Activated CD8-positive, alpha-beta memory T cell treated with anti-CD3 and anti-CD28 coated beads, Interleukin-2, amount 50 U/mL, for 1 hour (primary cell): ENCODE results near the gene ANKRD17.
"Not testable (repeated sequence)": the region's sequence is repeated elsewhere in the genome, so short reads cannot be mapped to it uniquely, and the experiment has no call there.

Experiments
- DNase-seq: peaks from one replicate; pipeline ENCODE4 v3.0.0-alpha.2; 2020; ENCODE audit errors: extremely low read depth

The ANKRD17 gene

DNA sequence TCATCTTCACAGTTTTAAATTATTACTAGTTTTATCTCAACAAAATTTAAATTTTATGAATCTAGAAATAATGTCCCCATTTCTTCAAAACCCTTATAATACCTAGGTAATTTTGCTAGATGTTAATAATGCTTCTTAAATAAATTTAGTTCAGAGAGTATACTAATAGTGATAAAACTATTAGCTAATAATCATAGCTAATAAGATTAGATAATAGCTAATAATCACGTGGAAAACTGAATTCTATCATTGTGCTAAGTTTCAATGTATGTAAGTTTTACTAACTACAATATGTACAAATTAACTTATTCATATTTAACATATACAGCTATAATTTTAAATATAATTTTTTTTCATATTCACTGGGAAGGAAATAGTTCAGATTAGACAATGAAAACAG lies 10.2 kb downstream of the ANKRD17 start:
- DNase-seq, result no peak

DNA sequence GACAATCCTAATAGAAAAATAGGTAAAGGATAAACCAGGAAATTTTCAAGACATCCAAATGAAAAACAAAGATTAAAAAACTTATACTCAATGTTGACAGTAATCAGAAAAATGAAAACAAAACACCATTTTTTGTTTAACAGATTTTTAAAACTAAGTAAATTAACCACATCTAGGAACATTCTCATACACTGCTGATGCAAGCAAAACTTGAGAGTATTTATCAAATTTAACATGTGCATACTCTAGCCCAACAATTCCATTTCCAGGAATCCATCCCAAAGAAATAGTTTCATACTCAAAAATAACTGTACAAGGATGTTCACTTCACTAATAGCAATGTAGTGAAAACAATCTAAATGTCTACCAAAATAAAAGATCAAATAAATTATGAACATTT lies 11.5 kb downstream of the ANKRD17 start:
- DNase-seq, result no peak

DNA sequence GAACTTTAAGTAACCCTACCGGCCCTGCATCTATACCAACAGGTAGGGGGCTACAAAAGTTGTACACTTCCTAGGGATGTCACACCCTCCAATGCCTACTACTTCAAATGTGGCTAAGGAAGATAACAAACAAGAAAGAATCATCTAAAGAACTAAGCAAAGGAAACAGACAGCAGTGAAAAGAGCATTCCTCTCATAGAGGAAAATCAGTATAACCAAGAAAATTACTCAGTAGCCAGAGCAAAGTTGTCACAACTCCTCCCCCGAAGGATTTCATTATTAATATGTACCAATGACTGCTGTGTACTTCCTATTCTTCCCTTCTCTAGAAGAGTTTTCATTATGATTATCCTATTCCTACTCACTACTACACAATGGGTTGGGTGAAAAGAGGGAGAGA lies 12.6 kb downstream of the ANKRD17 start:
- DNase-seq, result no peak

DNA sequence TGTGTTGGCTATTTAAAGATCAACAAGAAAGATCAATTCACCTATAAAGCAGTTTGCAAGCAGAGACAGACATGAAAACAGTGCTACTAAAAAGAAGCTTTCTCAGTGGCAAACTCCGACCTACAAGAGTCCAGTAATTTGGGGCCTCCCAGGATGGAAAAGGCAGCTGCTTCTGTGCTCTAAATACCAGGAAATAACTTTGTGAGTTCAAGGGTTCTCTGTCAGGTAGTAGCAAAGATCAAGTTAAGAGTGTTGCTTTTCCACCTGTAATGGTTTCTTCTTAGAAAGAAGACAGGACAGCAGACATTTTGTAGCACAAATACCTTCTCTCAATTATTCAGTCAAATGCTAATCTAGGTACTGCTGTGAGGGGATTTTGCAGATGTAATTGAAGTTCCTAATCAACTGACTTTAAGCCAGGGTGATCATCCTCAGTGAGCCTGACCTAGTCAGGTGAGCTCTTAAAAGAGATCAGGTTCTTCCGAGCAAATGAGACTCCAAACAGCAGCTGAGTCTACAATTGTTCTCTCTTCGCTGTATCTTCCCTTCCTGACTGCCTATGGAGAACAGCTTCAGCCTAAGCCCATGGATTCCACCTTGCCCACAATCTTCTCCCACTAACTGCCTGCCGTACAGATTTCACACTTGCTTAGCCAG lies 13.5 kb downstream of the ANKRD17 start:
- DNase-seq, result no peak

DNA sequence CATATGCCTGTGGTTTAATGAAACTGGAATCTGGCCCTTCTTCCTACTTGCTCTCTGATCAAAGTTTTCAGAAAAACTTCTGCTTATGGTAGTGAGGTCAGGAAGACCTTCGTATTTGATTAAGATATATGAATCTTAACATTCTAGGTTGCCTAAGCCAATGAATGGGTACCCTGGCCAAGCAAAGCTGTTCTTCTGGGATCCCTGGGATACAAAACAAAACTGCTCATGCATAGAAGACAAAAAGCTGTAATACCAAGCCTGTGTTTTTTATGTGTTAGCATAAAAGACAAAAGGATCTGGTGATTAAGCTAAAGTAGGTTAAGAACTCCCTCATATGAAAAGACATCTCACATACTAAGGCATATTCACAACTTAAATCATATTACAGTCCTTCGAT lies 21.6 kb downstream of the ANKRD17 start:
- no peak for DNase-seq

DNA sequence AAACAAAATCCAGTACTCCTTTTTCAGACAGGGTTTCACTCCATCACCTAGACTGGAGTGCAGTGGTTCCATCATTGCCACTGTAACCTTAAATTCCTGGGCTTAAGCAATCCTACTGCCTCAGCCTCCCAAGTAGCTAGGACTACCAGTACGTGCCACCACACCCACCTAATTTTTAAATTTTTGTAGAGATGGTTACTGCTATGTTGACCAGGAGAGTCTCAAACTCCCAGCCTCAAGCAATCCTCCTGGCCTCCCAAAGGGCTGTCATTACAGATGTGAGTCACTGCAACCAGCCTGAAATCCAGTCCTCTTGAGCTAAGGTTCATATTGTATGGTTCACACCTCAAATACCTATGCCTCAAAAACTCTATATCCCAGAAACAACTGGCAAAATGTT lies 22.4 kb downstream of the ANKRD17 start:
- no peak for DNase-seq

DNA sequence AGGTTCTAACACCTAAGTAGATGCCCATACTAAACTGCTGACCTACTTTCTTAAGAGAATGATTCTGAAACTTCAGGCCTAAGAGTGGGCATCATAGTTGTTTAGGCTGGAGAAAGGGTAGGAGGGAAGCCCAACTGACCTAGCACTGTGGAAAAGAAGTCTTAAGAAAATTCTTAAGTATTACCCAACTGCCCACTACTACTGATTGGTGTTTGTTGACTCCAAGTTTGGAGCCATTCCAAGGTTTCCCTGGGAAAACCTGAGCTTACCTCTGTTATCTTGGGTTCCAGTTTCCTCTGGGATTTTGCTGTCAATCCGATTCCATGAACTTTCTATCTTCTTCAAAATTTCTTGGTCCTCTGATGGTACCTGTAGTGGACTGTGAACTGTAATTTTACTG lies 23.9 kb downstream of the ANKRD17 start:
- DNase-seq, result no peak

DNA sequence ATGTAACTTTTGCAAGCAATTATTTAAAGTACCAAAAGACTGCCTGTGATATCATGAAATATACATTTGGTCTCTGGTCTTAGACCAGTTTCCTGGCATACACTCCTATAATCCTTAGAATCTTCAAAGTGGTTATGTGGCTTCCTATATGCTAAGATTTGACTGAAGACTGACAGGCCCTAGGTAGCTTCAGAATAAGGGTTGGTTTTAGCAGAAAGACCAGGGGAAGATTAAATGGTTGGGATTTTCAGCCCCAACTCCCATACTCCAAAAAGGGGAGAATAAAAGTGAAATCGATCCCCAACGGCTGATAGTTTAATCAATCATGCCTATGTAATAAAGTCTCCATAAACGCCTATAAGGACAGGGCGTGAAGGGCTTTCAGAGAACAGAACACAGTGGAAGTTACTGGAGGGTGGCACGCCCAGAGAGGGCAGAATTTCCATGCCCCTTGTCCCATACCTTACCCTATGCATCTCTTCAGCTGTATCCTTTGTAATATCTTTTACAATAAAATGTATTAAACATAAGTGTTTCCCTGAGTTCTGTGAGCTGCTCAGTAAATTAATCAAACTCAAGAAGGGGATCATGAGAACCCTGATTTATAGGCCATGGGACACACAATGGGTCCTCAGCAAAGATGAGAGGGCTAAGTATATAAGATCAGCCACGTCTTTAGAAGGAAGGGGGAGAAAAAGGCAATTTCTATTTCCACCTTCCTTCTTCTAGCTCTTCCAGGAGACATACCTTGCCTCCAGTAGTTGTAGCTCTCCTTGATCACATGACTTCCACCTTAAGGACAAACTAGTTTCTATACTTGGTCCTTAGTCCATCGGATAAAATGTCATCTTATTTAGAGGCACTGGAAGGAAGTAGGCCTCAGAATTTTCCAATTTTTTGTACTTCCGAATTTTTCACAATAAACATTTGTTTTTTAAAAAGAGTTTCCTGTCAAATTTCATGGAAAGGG lies 26.8 kb downstream of the ANKRD17 start:
- DNase-seq, result no peak

DNA sequence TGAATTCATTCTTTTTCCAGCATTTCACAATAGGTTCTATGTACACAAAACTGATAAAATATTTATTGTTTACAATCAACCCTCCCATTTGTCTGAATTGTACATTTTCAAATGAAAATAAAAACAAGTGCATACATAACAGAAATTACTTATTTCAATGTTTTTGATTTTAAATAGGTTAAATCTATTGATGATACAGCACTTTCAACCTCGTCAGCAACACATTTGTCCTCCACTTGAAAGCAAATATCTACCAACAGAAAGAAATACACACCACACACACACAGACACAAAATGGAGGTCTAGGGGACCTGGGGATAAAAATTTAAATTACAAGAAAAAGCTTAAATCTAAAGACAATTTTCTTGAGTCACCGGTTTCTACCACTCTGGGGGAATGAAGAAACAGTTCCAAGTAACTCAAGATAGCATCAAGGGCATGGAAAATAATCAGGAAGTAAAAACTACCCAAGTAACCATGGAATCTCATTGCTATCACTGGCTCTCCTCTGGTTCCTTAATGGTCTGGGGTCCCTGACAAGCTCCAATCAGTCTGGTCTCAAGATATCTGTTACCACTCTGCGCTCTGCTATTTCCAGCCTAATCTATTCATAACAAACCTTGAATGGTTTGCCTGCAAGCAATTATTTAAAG lies 27.6 kb downstream of the ANKRD17 start:
- DNase-seq, result no peak

DNA sequence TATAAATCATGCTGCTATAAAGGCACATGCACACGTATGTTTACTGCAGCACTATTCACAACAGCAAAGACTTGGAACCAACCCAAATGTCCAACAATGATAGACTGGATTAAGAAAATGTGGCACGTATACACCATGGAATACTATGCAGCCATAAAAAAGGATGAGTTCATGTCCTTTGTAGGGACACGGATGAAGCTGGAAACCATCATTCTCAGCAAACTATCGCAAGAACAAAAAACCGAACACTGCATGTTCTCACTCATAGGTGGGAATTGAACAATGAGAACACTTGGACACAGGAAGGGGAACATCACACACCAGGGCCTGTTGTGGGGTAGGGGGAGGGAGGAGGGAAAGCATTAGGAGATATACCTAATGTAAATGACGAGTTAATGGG lies 29.8 kb downstream of the ANKRD17 start:
- not testable (repeated sequence) for DNase-seq

DNA sequence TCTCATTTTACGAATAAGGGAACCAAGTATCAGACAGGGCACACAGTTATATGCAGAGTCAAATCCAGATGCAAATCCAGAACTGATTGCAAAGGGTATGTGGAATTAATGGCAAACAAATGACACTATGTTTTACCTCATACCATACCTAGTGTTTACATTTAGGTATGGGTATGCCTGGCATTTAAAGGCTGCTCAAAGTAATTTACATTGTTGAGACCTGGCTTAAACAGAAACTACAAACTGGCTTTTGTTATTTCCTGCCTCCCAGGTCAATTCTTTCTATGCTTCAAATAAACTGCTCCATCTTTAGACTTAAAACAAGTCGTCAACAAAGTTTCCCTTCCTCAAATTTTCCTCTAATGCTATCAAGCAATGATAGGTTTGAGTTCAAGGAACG lies 33.7 kb downstream of the ANKRD17 start:
- DNase-seq, result no peak

DNA sequence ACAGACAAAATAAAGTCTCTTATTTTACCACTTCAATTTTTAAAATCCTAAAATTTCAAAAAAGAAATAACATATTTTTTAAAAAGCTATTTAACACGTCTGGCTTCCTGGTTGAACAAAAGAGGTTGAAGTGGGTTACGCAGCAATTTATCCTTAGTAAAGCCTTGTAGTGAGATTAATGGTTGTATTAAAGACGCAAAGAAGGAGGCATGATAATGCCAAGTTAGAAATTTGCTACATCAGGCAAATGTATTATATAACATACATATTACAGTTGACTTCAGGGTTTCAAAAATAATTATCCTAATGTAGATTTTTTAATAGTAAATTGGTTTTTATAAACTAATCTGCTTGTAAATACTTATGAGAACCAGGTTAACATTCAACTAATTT lies 35.3 kb downstream of the ANKRD17 start:
- no peak for DNase-seq

DNA sequence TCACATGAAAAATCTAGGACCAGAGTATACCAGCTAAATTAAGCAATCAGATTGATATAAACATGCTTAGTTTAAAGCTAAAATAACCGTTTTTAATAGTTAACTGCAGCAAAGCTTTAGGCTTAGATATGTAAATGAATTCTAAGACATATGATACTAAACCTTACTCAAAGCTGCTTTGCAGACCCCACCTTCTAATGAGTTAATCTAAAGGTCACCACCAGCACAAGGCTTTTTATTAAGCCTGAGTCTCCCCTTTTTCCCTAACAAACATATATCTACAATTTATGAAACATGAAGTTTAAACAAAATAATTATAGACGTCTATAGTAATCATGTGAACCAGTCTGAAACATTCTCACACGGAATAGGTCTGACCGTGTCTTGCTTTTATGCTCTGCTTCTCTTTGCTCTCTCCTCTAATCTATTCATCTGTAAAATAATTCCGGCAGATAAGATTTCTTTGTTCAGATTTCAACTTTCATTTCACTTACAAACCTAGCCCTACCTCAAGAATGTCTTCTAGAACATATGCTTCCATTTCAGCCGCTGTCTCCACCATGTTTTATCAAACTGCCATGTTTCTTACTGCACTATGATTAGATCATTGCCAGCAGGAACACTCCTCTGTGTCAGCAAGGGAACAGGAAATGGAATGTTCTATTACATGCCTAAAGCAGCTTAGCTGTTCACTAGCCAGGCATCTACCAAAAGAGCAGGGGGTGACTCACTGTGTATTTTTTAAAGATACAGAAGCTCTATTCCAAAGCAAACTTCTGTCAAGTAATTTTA lies 35.9 kb downstream of the ANKRD17 start:
- peak; percentile 29 for DNase-seq

DNA sequence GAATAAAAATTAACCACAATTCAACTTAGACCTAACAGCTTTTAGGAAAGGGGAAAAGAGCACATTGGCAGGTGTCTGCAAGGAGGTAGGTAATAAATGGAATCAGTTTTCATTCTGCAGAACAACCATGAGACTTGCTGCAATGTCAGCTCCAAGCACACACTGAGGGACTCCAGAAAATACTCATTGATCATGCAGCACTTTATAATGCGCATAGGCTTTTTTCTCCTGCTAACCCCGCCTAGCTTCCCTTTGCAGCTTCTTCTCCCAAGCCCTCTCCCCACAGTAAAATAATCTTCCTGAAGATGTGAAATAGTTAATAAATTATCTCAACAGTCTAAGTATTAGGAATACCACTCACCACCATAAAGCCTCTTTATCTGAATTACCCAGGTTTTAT lies 36.9 kb downstream of the ANKRD17 start:
- DNase-seq, result no peak

DNA sequence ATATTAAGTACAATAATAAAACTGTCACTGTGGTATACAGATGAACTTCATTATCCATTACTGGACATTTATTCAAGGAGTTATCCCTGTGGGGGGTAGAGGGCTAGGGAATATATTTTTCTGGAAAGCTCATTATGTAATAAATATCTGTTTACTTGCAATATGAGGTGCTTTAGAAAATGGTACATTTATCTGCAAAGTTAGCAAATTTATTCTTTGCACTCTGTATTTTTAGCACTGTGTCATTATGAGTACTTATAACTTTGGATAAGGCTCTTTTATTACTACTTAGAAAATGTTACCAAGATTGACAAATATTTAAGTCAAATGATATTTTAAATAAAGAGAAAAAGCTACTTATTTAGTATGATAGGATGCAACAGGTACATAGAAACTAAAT lies 37.8 kb downstream of the ANKRD17 start:
- no peak for DNase-seq

DNA sequence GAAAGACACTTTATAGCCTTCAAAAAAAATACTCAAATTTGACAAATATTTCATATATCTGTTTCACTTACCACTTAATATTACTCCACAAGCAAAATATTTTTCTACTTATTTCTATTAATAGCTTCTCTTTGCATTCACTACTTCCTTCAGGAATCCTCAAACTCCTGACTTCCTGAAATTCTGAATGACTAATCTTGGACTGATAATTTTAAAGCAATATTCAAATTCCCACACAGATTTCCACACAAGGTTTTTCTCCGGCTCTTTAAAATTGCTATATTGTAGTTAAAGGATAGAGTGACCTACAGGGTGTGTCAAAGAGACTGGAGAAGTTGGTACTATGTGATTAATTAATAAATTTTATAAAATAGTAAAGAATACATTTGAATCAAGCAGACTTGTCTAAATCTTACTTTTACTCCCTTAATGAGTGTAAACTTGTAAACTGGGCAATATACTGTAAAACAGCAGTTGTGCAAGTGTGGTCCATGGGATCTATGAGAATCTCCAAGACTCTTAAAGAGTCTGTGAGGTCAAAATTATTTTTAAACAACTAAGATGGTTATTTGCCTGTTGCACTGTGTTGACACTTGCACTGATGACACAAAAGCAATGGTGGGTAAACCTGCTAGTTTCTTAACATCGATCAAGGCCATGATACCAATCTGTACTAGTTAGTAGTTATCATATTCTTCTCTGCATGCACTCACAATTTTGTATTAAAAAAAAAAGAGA lies 44.5 kb downstream of the ANKRD17 start:
- no peak for DNase-seq

DNA sequence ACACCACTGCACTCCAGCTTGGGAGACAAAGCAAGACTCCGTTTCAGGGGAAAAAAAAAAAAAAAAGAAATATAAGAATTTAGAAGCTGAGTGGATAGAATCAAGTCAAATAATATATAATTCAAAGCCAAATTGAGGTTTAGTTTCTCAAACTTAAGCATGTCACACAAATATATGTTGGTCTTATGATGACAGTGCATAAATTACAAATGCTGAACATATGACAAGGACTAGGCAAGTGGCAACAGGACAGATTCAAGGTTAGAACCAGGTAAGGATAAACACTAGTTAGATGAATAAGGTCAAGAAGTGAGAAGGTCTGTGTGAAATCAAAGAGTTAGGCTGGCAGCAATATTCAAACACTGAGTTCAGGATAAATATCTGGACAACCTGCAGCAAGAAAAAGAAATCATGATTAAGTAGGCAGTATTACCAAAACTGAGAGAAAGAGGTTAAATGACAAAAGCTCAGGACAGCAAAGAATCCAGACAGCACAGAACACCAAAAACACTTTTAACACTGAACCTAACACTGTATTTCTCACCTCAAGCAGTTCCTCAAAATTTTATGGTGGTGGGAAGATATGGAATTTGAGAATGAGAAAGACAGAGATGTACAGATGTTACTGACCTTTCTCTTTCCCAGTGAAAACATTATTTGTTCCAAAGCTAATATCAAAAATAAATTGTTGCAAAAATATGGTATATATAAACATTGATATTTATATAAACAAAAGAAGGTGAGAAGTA lies 45.4 kb downstream of the ANKRD17 start:
- no peak for DNase-seq

DNA sequence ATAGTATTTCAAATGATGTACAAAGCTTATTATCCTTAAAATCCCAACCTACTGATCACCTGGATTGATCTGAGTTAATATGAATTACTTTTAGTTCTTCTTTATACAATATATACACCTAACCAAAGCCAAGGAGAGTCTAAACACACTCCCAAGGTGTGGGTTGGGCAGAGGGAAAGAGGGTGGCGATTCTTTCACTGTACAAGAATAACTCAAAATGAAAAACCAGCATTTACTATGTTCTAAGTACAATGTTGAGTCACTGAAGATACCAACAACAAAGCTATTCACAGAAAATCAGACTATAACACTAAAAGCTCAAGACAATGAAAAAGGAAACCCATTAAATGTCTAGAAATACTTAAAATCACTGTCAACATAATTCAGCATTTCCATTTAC lies 46.6 kb downstream of the ANKRD17 start:
- no peak for DNase-seq

DNA sequence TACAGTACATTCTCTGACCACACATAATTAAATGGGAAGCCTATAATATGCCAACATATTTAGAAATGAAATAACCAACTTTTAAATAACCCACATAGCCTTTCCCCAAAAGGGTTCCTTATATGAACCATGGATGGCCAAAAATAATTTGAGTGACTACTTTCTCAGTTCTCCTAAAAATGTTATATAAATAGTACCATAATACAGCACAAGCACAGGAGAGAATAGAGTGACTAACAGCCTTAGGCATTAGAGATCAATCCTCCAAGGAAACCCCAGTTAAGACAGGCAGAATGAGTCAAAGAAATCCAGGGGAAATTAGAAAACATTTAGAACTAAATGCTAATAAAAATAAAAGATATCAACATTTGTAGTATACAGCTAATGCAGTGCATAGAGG lies 50.2 kb downstream of the ANKRD17 start:
- DNase-seq, result no peak

DNA sequence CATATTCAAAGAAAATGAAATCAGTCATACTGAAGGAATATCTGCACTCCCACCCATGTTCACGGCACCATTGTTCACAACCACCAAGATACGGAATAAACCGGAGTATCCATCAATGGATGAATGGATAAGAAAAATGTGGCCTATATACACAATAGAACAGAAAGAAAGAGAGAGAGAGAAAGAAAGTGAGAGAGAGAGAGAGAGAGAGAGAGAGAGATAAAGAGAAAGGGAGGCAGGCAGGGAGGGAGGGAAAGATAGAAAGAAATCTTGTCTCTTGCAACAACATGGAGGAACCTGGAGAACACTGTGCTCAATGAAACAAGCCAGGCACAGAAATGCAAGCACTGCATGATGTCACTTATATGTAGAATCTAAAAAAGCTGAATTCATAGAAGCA lies 52.4 kb downstream of the ANKRD17 start:
- DNase-seq, result no peak

DNA sequence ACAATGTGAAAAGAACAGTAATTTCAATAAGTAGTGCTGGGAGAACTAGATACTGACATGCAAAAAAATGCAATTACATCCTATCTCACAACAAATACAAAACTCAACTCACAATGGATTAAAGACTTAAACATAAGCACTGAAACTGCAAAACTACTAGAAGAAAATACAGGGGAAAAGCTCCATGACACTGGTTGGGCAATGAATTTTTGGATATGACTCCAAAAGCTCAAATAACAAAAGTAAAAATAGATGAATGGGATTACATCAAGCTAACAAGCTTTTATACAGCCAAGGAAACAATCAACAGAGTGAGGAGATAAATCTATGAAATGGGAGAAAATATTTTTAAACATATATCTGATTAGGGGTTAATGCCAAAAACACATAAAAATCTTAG lies 53.1 kb downstream of the ANKRD17 start:
- no peak for DNase-seq
